Activated T-cell treated with anti-CD3 and anti-CD28 coated beads for 24 hours (primary cell): ENCODE results near the gene SYNGR1.

Source experiments
- DNase-seq: peaks from one replicate; pipeline ENCODE4 v3.0.0-alpha.2; 2020; ENCODE audit warnings: low read depth

The SYNGR1 gene

DNA sequence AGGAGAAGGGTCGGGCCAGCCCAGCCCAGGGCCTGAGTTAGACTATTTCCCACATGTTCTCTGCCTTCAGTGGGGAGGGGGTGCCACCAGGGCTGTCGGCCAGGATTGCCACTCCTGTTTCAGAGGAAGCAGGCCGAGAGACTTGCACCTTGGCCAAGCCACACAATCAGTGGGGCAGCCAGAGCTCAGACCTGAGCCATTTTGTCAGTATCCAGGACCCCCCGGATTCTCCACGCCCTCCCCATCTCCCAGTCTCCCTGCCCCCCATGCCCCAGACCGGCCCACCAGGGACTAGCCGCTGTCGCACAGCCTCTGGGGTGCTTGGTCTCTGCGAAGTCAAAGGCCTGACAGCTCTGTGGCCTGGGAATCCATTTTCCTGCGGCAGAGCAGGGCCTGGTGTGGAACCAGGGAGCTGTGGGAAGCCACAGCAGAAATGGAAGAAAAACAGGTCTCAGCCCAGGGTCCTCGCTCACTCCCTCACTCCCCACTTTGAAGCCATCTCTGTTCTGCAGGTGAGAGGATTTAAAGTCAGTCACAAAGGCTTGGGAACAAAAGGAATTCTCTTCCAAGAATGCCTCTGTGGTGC lies 81.5 kb downstream of the SYNGR1 start:
- DNase-seq, result no peak

DNA sequence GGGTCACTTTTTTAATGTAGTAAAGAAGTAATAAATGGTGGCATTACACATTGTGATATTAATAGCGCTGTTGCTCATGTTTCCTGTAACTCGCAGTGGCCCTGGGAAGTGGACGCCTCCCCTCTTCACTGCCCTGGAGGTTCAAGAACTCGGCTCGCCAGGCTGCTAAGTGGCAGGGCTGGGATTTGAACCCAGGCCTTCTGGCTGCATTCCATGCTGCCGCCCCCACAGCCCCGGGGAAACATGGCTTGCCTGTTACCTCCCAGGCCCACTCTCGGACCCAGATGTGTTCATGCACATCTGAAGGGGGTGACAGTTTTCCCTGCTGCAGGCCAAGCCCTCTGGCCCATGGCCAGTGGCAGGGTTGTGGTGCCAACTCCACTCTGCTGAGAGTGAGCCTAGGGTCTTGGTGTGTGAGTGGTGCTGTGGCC lies 82.0 kb downstream of the SYNGR1 start:
- no peak for DNase-seq

DNA sequence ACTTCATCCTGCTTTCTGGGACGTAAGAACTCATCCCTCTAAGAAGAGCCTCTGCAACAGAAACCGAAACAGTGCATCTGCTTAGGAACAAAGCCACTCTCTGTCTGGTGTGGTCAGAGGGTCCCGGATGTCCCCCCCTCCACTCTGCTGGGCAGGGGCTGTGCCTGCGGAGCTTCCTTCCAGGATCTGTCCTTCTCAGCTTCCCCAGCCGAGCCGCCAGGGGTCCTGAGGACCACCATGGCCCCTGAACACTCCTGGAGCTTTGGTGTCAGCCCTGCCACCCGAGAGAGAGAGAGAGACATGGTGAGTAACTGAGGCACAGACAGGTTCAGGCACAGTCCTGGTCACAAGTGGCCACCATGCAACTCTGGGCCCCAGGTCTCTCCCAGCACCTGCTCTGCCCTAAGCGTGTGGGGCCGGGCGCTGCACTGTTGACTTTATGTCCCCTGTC lies 82.6 kb downstream of the SYNGR1 start:
- DNase-seq, result no peak

DNA sequence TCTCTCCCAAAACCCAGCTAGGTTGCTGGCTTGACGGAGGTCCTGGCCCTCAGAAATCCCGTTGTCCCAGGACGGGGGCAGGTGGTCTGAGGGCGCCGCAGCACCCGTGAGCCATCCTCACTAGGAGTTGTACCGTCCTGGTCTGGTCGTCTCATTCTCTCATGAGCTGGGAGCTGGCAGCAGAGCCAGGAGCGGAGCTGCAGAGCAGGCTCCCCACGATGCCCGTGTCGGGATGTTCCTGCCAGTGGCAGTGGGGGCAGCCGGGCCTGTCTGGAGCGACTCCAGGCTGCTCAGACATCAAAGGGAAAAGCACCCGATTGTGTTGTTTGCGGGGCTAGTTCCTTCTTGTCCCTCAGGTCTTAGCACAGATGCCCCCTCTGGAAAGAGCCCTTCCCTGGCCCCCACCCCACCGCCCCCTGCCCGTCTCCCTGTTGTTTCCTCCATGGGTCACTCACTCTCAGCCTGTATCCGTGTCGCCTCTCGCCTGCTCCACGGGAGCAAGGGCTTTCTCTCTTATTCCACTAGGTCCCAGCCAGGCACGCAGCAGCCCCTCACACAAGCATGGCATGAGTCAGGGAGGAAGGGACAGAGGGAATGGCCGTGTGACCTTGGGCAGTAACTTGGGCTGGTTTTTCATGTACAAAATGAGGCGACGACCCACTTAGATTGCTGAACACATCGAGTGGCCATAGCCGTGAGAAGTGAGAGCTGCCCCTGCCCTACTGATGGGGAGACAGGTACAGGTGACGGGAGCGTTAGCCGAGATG lies 83.9 kb downstream of the SYNGR1 start:
- no peak for DNase-seq

DNA sequence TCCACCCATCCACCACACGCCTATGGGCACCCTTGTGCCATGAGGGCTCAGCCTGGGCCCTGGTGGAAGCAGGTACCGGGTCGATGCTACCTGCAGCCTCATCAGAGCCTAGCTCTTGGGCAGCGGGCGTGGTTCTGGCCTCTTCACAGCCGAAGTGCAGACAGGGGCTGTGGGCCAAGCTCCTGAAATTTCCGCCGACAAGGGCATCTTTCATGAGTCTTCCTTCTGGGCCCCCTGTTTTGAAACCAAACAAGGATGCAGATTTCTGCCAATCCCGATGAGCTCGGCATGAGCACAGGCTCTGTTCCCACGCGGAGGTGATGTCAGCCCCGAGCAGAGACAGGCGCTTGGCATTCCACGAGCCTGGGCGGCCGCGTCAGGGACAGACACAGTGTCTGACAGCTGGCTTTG lies 84.5 kb downstream of the SYNGR1 start:
- DNase-seq, result no peak

DNA sequence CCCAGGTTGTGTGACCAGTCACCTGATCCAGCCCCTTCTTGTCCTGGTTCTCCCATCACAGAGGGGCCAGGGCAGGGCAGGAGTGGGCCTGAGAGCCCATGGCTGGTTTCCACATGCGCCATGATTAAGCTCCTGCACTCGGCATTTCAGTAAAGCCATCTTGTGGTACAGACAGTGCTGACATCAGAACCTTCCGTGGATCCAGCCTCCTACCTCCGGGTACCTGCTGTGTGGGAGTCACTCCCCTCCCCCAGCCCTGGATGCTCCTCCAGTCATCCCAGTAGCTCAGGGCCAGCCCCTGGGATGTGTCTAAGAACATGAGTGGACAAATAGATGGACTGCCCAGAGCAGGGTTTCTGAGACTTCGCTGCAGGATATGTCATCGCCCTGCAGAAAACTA lies 84.9 kb downstream of the SYNGR1 start:
- no peak for DNase-seq
